SK-N-SH (cell line): ENCODE data around the gene DCHS1. TPM values are rescaled to one million over a fixed set of nuclear protein-coding genes. Genes with fewer than 3 reads are reported as not detected.

Experiments
- CTCF ChIA-PET: fragments of 300-600, 350-600 bp; formaldehyde crosslinking; extraction: SDS; loops from one replicate; lab custom pipeline; 2021; lab: Yijun Ruan, JAX
- POLR2A ChIA-PET: fragments of 350-600 bp; sonication (Branson Sonifier 250); formaldehyde crosslinking; extraction: SDS; loops from one replicate; lab custom pipeline; 2020; ENCODE audit warnings: antibody characterized with exemption, inconsistent platforms; lab: Yijun Ruan, JAX
- DNase-seq: peaks from one replicate; pipeline ENCODE4 v3.0.0; 2012
- H2AFZ ChIP-seq: fragments of 200-600 bp; sonication (generic); 2 replicates; pipeline ENCODE4 v1.8.1; 2016; ENCODE audit warnings: antibody characterized with exemption, mild to moderate bottlenecking, low read depth
- H3F3A ChIP-seq: fragments of 200-600 bp; sonication (generic); replicated peaks from 2 replicates; pipeline ENCODE3; 2016; ENCODE audit warnings: antibody characterized with exemption, mild to moderate bottlenecking; ENCODE audit not compliant: insufficient read depth
- H3K27ac ChIP-seq, 2 experiments: fragments of 200-500 bp in 1 of 2; fragments of 200-600 bp in 1 of 2; sonication (Bioruptor generic) in 1 of 2; sonication (generic), shearing (Covaris generic) in 1 of 2; 2 replicates each; pipeline versions ENCODE4 v1.5.1 to v1.6.1; 2014 to 2016; ENCODE audit warnings: low read depth in 2 of 2, inconsistent platforms in 1 of 2, low read length in 1 of 2, mild to moderate bottlenecking in 1 of 2, mixed read lengths in 1 of 2
- H3K27me3 ChIP-seq: fragments of 200-600 bp; sonication (generic), shearing (Covaris generic); 2 replicates; pipeline ENCODE4 v1.6.1; 2016; ENCODE audit warnings: mixed run types; ENCODE audit not compliant: insufficient read depth
- H3K36me3 ChIP-seq, 2 experiments: fragments of 200-500 bp in 1 of 2; fragments of 200-600 bp in 1 of 2; sonication (Bioruptor generic) in 1 of 2; sonication (generic) in 1 of 2; replicated peaks in 1 of 2; 2 replicates each; pipeline versions ENCODE3 to v1.5.1; 2014 to 2016; ENCODE audit warnings: low read length in 1 of 2, mild to moderate bottlenecking in 1 of 2; ENCODE audit not compliant: insufficient read depth in 2 of 2, control insufficient read depth in 1 of 2
- H3K4me1 ChIP-seq, 2 experiments: fragments of 200-500 bp in 1 of 2; fragments of 200-600 bp in 1 of 2; sonication (Bioruptor generic) in 1 of 2; sonication (generic), shearing (Covaris generic) in 1 of 2; 2 replicates each; pipeline versions ENCODE4 v1.5.1 to v1.6.1; 2014 to 2016; ENCODE audit warnings: low read depth in 1 of 2, low read length in 1 of 2, mixed run types in 1 of 2; ENCODE audit not compliant: insufficient read depth in 2 of 2, control insufficient read depth in 1 of 2
- H3K4me2 ChIP-seq: fragments of 200-600 bp; sonication (generic), shearing (Covaris generic); 2 replicates; pipeline ENCODE4 v1.6.1; 2017; ENCODE audit warnings: mixed run types
- H3K4me3 ChIP-seq, 2 experiments: fragments of 200-500 bp in 1 of 2; fragments of 200-600 bp in 1 of 2; sonication (Bioruptor generic) in 1 of 2; sonication (generic), shearing (Covaris generic) in 1 of 2; 2 replicates each; pipeline versions ENCODE4 v1.5.1 to v1.8.1; 2014 to 2016; ENCODE audit warnings: low read depth in 2 of 2, inconsistent platforms in 1 of 2, low read length in 1 of 2, mild to moderate bottlenecking in 1 of 2, mixed read lengths in 1 of 2, moderate library complexity in 1 of 2
- H3K79me2 ChIP-seq: fragments of 200-600 bp; sonication (generic); 2 replicates; pipeline ENCODE4 v1.8.1; 2017; ENCODE audit warnings: mild to moderate bottlenecking; ENCODE audit not compliant: insufficient read depth
- H3K9ac ChIP-seq: fragments of 200-600 bp; sonication (generic); 2 replicates; pipeline ENCODE4 v1.6.1; 2017; ENCODE audit warnings: mixed run types
- H3K9me2 ChIP-seq: fragments of 200-600 bp; sonication (generic); 2 replicates; pipeline ENCODE4 v1.6.1; 2017; ENCODE audit warnings: mixed run types
- H3K9me3 ChIP-seq: fragments of 200-600 bp; sonication (generic); 2 replicates; pipeline ENCODE4 v1.6.1; 2017; ENCODE audit warnings: mixed run types, mild to moderate bottlenecking, moderate library complexity
- H4K20me1 ChIP-seq: fragments of 200-600 bp; sonication (generic); 2 replicates; pipeline ENCODE4 v1.6.1; 2017; ENCODE audit warnings: mild to moderate bottlenecking, mixed run types; ENCODE audit not compliant: insufficient read depth
- CHD2 ChIP-seq: fragments of 150-350 bp; IDR thresholded peaks from 2 replicates; pipeline ENCODE4 v1.6.1; 2018; ENCODE audit warnings: low read length; ENCODE audit not compliant: partially characterized antibody
- ELF1 ChIP-seq: IDR thresholded peaks from 2 replicates; pipeline ENCODE4 v1.4.0; 2012
- EZH2phosphoT487 ChIP-seq: fragments of 200-600 bp; sonication (generic); IDR thresholded peaks from 2 replicates; pipeline ENCODE4 v1.6.1; 2017; ENCODE audit warnings: low read depth, mixed run types, mild to moderate bottlenecking, antibody characterized with exemption, moderate library complexity, borderline replicate concordance
- FOXM1 ChIP-seq: IDR thresholded peaks from 2 replicates; pipeline ENCODE4 v1.4.0; 2012; ENCODE audit warnings: low read depth, mild to moderate bottlenecking
- GABPA ChIP-seq: IDR thresholded peaks from 2 replicates; pipeline ENCODE4 v1.4.0; 2012; ENCODE audit warnings: low read depth, mild to moderate bottlenecking
- GATA2 ChIP-seq: sonication (generic); formaldehyde crosslinking; IDR thresholded peaks from 2 replicates; pipeline ENCODE4 v1.5.0; 2020; ENCODE audit warnings: mild to moderate bottlenecking, missing genetic modification reagents
- JUND ChIP-seq: IDR thresholded peaks from 2 replicates; pipeline ENCODE4 v1.4.0; 2012
- MEF2A ChIP-seq: IDR thresholded peaks from 2 replicates; pipeline ENCODE4 v1.4.0; 2012; ENCODE audit warnings: low read depth, borderline replicate concordance
- NFIC ChIP-seq: IDR thresholded peaks from 2 replicates; pipeline ENCODE4 v1.4.0; 2012; ENCODE audit warnings: borderline replicate concordance
- RFX5 ChIP-seq: IDR thresholded peaks from 2 replicates; pipeline ENCODE4 v1.6.1; 2012; ENCODE audit warnings: mild to moderate bottlenecking, improper control_type of control experiment, low read length
- SMC3 ChIP-seq: IDR thresholded peaks from 2 replicates; pipeline ENCODE4 v1.6.1; 2012; ENCODE audit warnings: low read depth, low read length, improper control_type of control experiment
- TAF1 ChIP-seq: IDR thresholded peaks from 2 replicates; pipeline ENCODE4 v1.6.1; 2012; ENCODE audit warnings: low read depth, mild to moderate bottlenecking, low read length, moderate library complexity, borderline replicate concordance
- TEAD4 ChIP-seq: IDR thresholded peaks from 2 replicates; pipeline ENCODE4 v1.4.0; 2012; ENCODE audit warnings: mild to moderate bottlenecking, borderline replicate concordance; ENCODE audit not compliant: insufficient read depth
- YY1 ChIP-seq: IDR thresholded peaks from 2 replicates; pipeline ENCODE4 v1.4.0; 2012; ENCODE audit warnings: low read depth, mild to moderate bottlenecking
- WGBS: methylation state at CpG from one replicate; pipeline ENCODE4 v1.1.6; 2017; ENCODE audit warnings: low lambda C conversion rate; 5-methylcytosine and 5-hydroxymethylcytosine counted together
- polyA plus RNA-seq, 3 experiments: library from polyadenylated mRNA; depleted of rRNA; stranded (reverse); fragments of >200 nt; gene quantifications; 2 replicates each; pipeline ENCODE4 v1.2.3, GENCODE V29; 2012
- TF ChIP-seq, protein P1 (sequence below): IDR thresholded peaks from 2 replicates; pipeline ENCODE4 v1.4.0; 2012; ENCODE audit warnings: low read depth
- TF ChIP-seq, protein P2 (sequence below): IDR thresholded peaks from 2 replicates; pipeline ENCODE4; 2012
- TF ChIP-seq, protein P3 (sequence below): IDR thresholded peaks from 2 replicates; pipeline ENCODE4 v1.4.0; 2012; ENCODE audit warnings: low read depth, borderline replicate concordance
- TF ChIP-seq, protein P4 (sequence below): fragments of 150-350 bp; IDR thresholded peaks from 2 replicates; pipeline ENCODE4 v1.6.1; 2017; ENCODE audit warnings: antibody characterized with exemption, low read length, low read depth, borderline replicate concordance

Gene DCHS1
- polyA plus RNA-seq, 1 of the 3 experiments (the other 2 are of a cell fraction) = 5.7 TPM

DNA sequence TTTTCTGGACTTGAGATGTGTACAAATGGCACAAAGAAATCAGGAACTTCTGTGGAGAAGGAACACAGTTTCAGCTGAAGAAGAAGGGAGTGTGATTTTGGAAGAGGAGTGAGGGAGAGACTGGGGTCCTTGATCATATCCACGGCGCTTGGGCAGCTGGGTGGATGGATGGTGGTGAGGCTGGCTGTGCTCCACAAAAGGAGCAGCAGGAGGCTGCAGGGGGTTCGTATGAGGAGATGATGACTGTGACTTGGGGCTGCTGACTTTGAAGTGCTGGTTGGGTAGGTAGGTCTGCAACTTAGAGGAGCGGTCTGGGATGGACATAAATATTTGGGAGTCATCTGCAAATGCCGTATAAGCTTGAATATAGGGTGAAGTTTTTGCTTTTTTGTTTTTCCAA is 1.3 kb upstream of the DCHS1 start:
- no peaks in the 10 kb centered on the region for H3K27me3 ChIP-seq
- H3K4me3 ChIP-seq = no peak overlapping the region
- H3F3A ChIP-seq = peaks cover 4% of the 10 kb centered on the region
- H3K4me1 ChIP-seq = peaks cover 0 to 25% of the 10 kb centered on the region in 2 experiments; a peak in 1 of 4 replicates
- no peak overlapping the region for H3K4me2 ChIP-seq
- no peaks in the 10 kb centered on the region for H3K79me2 ChIP-seq
- no peak overlapping the region for H2AFZ ChIP-seq
- no peaks in the 10 kb centered on the region for H3K9me2 ChIP-seq
- CTCF ChIA-PET = interaction anchor here (0.8 to 3.3 kb wide), 6 partner anchors 10 to 49 kb away, joined by 3 to 11 read pairs (median 8); partner anchors contain the start of gene MRPL17
- no peaks in the 10 kb centered on the region for H3K36me3 ChIP-seq
- POLR2A ChIA-PET = no interaction called here
- H4K20me1 ChIP-seq = no peaks in the 10 kb centered on the region
- no peak overlapping the region for H3K9ac ChIP-seq
- TF ChIP-seq GATA2 (CRISPR knock-in tag) = no peak
- no peak for TF ChIP-seq RFX5
- TF ChIP-seq, protein P1, sequence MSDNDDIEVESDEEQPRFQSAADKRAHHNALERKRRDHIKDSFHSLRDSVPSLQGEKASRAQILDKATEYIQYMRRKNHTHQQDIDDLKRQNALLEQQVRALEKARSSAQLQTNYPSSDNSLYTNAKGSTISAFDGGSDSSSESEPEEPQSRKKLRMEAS = no peak
- no peak for TF ChIP-seq TAF1
- TF ChIP-seq ELF1 = no peak
- TF ChIP-seq CHD2 = no peak
- no peak for TF ChIP-seq YY1
- TF ChIP-seq FOXM1 = no peak
- TF ChIP-seq, protein P2, sequence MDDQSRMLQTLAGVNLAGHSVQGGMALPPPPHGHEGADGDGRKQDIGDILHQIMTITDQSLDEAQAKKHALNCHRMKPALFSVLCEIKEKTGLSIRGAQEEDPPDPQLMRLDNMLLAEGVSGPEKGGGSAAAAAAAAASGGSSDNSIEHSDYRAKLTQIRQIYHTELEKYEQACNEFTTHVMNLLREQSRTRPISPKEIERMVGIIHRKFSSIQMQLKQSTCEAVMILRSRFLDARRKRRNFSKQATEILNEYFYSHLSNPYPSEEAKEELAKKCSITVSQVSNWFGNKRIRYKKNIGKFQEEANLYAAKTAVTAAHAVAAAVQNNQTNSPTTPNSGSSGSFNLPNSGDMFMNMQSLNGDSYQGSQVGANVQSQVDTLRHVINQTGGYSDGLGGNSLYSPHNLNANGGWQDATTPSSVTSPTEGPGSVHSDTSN = no peak
- TF ChIP-seq JUND = no peak
- no peak for TF ChIP-seq EZH2phosphoT487
- no peak for TF ChIP-seq SMC3
- TF ChIP-seq GABPA = no peak
- TF ChIP-seq, protein P3, sequence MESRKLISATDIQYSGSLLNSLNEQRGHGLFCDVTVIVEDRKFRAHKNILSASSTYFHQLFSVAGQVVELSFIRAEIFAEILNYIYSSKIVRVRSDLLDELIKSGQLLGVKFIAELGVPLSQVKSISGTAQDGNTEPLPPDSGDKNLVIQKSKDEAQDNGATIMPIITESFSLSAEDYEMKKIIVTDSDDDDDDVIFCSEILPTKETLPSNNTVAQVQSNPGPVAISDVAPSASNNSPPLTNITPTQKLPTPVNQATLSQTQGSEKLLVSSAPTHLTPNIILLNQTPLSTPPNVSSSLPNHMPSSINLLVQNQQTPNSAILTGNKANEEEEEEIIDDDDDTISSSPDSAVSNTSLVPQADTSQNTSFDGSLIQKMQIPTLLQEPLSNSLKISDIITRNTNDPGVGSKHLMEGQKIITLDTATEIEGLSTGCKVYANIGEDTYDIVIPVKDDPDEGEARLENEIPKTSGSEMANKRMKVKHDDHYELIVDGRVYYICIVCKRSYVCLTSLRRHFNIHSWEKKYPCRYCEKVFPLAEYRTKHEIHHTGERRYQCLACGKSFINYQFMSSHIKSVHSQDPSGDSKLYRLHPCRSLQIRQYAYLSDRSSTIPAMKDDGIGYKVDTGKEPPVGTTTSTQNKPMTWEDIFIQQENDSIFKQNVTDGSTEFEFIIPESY = no peak
- no peak for TF ChIP-seq TEAD4
- TF ChIP-seq, protein P4, sequence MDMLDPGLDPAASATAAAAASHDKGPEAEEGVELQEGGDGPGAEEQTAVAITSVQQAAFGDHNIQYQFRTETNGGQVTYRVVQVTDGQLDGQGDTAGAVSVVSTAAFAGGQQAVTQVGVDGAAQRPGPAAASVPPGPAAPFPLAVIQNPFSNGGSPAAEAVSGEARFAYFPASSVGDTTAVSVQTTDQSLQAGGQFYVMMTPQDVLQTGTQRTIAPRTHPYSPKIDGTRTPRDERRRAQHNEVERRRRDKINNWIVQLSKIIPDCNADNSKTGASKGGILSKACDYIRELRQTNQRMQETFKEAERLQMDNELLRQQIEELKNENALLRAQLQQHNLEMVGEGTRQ = no peak
- TF ChIP-seq NFIC = no peak
- TF ChIP-seq MEF2A = no peak
- no peak for DNase-seq
- 83% methylated on average over 5 of the region's 5 CpGs for WGBS
- H3K27ac ChIP-seq = no peak overlapping the region
- no peaks in the 10 kb centered on the region for H3K9me3 ChIP-seq
